ENCODE data around the gene PAM. TPM values are rescaled to one million over a fixed set of nuclear protein-coding genes. Genes with fewer than 3 reads are reported as not detected.

The PAM gene
- total RNA-seq, 1 experiment from 2014 or later: 190 TPM

DNA sequence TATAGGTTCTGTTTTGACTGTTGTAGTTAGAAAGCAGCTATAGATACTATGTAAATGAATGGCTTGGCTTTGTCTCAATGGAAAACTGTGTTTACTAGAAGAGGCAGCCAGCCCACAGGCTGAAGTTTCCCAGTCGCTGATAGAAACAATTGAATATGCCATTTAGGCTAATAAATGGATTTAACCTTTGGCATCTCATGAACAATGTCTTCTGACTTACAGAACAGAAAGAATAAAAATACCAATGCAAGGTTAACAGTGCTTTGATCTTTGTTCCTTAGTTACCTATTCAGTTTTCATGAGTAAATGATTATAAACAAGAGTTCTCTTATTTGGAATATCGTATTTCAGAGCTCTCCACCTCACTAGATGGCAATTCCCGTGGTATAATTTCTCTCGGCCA lies 120.6 kb downstream of the PAM start:
- TF ChIP-seq, protein P1, sequence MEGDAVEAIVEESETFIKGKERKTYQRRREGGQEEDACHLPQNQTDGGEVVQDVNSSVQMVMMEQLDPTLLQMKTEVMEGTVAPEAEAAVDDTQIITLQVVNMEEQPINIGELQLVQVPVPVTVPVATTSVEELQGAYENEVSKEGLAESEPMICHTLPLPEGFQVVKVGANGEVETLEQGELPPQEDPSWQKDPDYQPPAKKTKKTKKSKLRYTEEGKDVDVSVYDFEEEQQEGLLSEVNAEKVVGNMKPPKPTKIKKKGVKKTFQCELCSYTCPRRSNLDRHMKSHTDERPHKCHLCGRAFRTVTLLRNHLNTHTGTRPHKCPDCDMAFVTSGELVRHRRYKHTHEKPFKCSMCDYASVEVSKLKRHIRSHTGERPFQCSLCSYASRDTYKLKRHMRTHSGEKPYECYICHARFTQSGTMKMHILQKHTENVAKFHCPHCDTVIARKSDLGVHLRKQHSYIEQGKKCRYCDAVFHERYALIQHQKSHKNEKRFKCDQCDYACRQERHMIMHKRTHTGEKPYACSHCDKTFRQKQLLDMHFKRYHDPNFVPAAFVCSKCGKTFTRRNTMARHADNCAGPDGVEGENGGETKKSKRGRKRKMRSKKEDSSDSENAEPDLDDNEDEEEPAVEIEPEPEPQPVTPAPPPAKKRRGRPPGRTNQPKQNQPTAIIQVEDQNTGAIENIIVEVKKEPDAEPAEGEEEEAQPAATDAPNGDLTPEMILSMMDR (conservative IDR thresholded peaks at IDR 0.05; ENCODE audit: low read depth, low read length): no peak
- no peak for TF ChIP-seq EZH2 (IDR thresholded peaks at IDR 0.05; ENCODE audit: borderline replicate concordance, low read depth, low read length, poor library complexity, severe bottlenecking)
- no peaks in the 10 kb centered on the region for H3K27me3 ChIP-seq (replicated peaks; ENCODE audit: insufficient read depth, low read depth, low read length, poor library complexity)
- CTCF ChIA-PET: no interaction called here
- POLR2A ChIA-PET (ENCODE audit: low non-redundant PET): no interaction called here
- no peak overlapping the region for H3K4me3 ChIP-seq (ENCODE audit: low read depth, low read length, poor library complexity, severe bottlenecking)
- intact Hi-C loops (cut with micrococcal nuclease; ENCODE audit: unreplicated experiment): no loop called here
- H3K4me1 ChIP-seq (ENCODE audit: insufficient read depth, low read length, poor library complexity, severe bottlenecking): no peaks in the 10 kb centered on the region
- DNase-seq (ENCODE audit: low spot score): no peak
- H3K36me3 ChIP-seq (ENCODE audit: insufficient read depth, low read length, poor library complexity, severe bottlenecking): no peaks in the 10 kb centered on the region
- BruUV-seq (replicated peaks): no TSS peak
- H3K9me3 ChIP-seq (ENCODE audit: low read depth, low read length, poor library complexity, severe bottlenecking): no peaks in the 10 kb centered on the region
- no peak overlapping the region for H3K27ac ChIP-seq (ENCODE audit: low read depth, low read length, poor library complexity, severe bottlenecking)

GRCh38 chr5:102876610-102877009 lies 121.5 kb downstream of the PAM start:
- no peaks in the 10 kb centered on the region for H3K36me3 ChIP-seq (ENCODE audit: insufficient read depth, low read length, poor library complexity, severe bottlenecking)
- H3K4me3 ChIP-seq (ENCODE audit: low read depth, low read length, poor library complexity, severe bottlenecking): no peak overlapping the region
- H3K4me1 ChIP-seq (ENCODE audit: insufficient read depth, low read length, poor library complexity, severe bottlenecking): no peaks in the 10 kb centered on the region
- no peak for DNase-seq (ENCODE audit: low spot score)
- no peak overlapping the region for H3K27ac ChIP-seq (ENCODE audit: low read depth, low read length, poor library complexity, severe bottlenecking)
- CTCF ChIA-PET: no interaction called here
- intact Hi-C loops (cut with micrococcal nuclease; ENCODE audit: unreplicated experiment): no loop called here
- BruUV-seq (replicated peaks): no TSS peak
- no peaks in the 10 kb centered on the region for H3K27me3 ChIP-seq (replicated peaks; ENCODE audit: insufficient read depth, low read depth, low read length, poor library complexity)
- no peaks in the 10 kb centered on the region for H3K9me3 ChIP-seq (ENCODE audit: low read depth, low read length, poor library complexity, severe bottlenecking)
- TF ChIP-seq, protein P1 (conservative IDR thresholded peaks at IDR 0.05; ENCODE audit: low read depth, low read length): no peak
- no peak for TF ChIP-seq EZH2 (IDR thresholded peaks at IDR 0.05; ENCODE audit: borderline replicate concordance, low read depth, low read length, poor library complexity, severe bottlenecking)
- POLR2A ChIA-PET (ENCODE audit: low non-redundant PET): no interaction called here

GRCh38 chr5:102879741-102880140 lies 124.6 kb downstream of the PAM start:
- Histone ChIP-seq H3K36me3 (ENCODE audit: insufficient read depth, low read length, poor library complexity, severe bottlenecking) (no peaks in the 10 kb centered on the region), H3K4me3 (ENCODE audit: low read depth, low read length, poor library complexity, severe bottlenecking) (no peak overlapping the region), H3K27ac (ENCODE audit: low read depth, low read length, poor library complexity, severe bottlenecking) (no peak overlapping the region), H3K4me1 (ENCODE audit: insufficient read depth, low read length, poor library complexity, severe bottlenecking) (no peaks in the 10 kb centered on the region), H3K27me3 (replicated peaks; ENCODE audit: insufficient read depth, low read depth, low read length, poor library complexity) (no peaks in the 10 kb centered on the region), H3K9me3 (ENCODE audit: low read depth, low read length, poor library complexity, severe bottlenecking) (no peaks in the 10 kb centered on the region)
- no TSS peak for BruUV-seq (replicated peaks)
- TF ChIP-seq, protein P1 (conservative IDR thresholded peaks at IDR 0.05; ENCODE audit: low read depth, low read length): no peak
- no peak for TF ChIP-seq EZH2 (IDR thresholded peaks at IDR 0.05; ENCODE audit: borderline replicate concordance, low read depth, low read length, poor library complexity, severe bottlenecking)
- ChIA-PET POLR2A (ENCODE audit: low non-redundant PET) (no interaction called here), CTCF (no interaction called here)
- DNase-seq (ENCODE audit: low spot score): no peak
- intact Hi-C loops (cut with micrococcal nuclease; ENCODE audit: unreplicated experiment): no loop called here

Data from A673 (cell line).